NCI-H1105 (cell line): Measurements from ENCODE around the gene PACS1.
A peak's percentile ranks its signal among the peaks of the same experiment; 100 is the strongest.

Source experiments
- DNase-seq: peaks from one replicate; lab custom pipeline; 2025; lab: John Stamatoyannopoulos, UW

Gene PACS1

GRCh38 chr11:66187453-66187852 lies 117.4 kb downstream of the PACS1 start:
- no peak for DNase-seq

- DNase-seq, result no peak
Observed at GRCh38 chr11:66188580-66188979, 118.5 kb downstream of the PACS1 start.

GRCh38 chr11:66189031-66189745 lies 119.1 kb downstream of the PACS1 start:
- DNase-seq, result no peak

- DNase-seq, result no peak
Observed at GRCh38 chr11:66190786-66191185, 120.7 kb downstream of the PACS1 start.

- DNase-seq, result no peak
Observed at GRCh38 chr11:66192181-66192863, 122.2 kb downstream of the PACS1 start.

- no peak for DNase-seq
Observed at GRCh38 chr11:66194391-66194790, 124.3 kb downstream of the PACS1 start.

GRCh38 chr11:66195867-66196266 lies 125.8 kb downstream of the PACS1 start:
- DNase-seq, result no peak

GRCh38 chr11:66203847-66204246 lies 133.8 kb downstream of the PACS1 start:
- no peak for DNase-seq

- no peak for DNase-seq
Observed at GRCh38 chr11:66204412-66204811, 134.3 kb downstream of the PACS1 start.

- DNase-seq, result no peak
Observed at GRCh38 chr11:66207816-66208215, 137.7 kb downstream of the PACS1 start.

- DNase-seq, result no peak
Observed at GRCh38 chr11:66211100-66211499, 141.0 kb downstream of the PACS1 start.

- DNase-seq, result no peak
Observed at GRCh38 chr11:66216911-66217310, 146.8 kb downstream of the PACS1 start.

GRCh38 chr11:66218036-66218435 lies 148.0 kb downstream of the PACS1 start:
- DNase-seq, result no peak

- DNase-seq, result no peak
Observed at GRCh38 chr11:66218846-66219620, 149.0 kb downstream of the PACS1 start.

- DNase-seq, result no peak
Observed at GRCh38 chr11:66219846-66220565, 149.9 kb downstream of the PACS1 start.

- no peak for DNase-seq
Observed at GRCh38 chr11:66220566-66220935, 150.5 kb downstream of the PACS1 start.

GRCh38 chr11:66221012-66221411 lies 150.9 kb downstream of the PACS1 start:
- no peak for DNase-seq

GRCh38 chr11:66221726-66222236 lies 151.7 kb downstream of the PACS1 start:
- no peak for DNase-seq

- peak; percentile 93 for DNase-seq
Observed at GRCh38 chr11:66222358-66223149, 152.5 kb downstream of the PACS1 start.

- DNase-seq, result no peak
Observed at GRCh38 chr11:66224226-66224855, 154.3 kb downstream of the PACS1 start.

- no peak for DNase-seq
Observed at GRCh38 chr11:66225066-66225465, 155.0 kb downstream of the PACS1 start.
